Measurements from ENCODE around the gene SIRPB2.
A peak's percentile ranks its signal among the peaks of the same experiment; 100 is the strongest.

SIRPB2 gene

DNA sequence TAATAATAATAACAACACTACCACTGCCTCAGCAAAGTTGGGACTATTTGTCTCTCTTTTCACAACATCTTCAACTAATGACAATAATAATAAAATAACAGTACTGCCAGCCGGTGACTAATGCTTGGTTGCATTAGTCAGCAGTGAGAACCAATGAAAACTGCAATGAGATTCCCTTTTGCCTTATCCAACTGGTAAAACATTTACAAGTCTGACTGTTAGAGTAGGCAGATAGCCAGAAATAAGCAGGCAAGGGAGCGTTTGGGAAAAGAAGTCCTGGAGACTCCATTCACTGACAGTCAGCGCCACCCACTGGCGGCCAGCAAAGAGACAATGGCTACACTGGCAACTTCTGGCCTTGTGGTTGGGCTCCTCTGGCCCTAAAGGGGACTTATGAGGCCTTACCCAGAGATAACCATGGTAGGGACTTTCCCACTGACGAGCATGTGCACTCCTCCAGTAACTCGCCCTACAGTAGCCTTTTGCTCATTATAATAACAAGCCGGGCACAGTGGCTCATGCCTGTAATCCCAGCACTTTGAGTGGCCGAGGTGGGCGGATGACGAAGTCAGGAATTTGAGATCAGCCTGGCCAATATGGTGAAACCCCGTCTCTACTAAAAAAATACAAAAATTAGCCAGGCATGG lies 21.2 kb downstream of the SIRPB2 start:
- DNase-seq: no peak

DNA sequence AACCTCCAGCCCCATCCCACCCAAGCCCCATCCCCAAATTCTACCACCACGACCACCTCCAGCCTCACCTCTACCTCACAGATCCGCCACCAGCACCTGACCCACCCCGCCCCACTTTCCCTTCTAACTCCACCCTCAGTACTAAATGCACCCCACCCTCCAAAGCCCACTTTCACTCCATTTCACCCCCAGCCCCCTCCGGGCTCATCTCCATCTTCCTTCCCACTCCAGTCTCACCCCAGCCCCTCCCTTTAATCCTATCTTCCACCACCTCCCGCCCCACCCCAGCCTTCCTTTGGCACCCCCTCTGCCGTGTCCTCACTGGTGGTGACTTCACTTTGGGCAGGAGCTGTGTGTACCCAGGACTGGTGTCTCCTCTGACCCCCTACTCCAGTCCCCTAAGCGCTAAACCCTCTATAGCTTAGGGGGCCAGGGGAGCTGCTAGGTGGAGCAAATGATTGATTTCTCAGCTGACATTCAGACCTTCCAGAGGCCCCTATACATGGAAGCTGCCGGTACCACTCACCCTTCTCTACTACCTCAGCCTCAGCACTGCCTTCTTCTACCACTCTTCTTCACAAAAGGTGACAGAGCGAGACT lies 21.8 kb downstream of the SIRPB2 start:
- DNase-seq: no peak

DNA sequence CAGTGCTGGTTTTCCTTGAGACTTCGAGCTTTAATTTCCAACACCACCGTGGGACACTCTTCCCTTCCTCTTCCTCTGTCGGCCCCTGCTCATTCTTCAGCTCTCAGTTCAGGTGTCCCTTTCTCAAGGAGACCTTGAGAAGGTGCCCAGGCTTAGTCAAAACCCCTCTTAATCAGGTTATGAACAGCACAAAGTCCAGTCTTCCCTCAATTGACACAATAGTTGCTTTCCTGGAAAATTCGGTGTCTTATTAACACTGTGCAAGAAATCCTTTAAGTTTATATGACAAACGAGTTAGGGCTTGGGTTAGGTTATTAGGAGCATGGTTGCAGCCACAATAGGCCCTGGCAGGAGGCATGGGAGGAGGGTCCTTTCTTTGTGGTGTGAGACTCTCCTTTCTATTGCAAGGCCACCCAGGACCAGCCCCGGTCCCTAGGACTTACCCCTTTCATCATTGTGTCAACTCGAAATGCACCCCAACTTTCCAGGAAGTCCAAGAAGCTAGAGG lies 23.0 kb downstream of the SIRPB2 start:
- no peak for DNase-seq

DNA sequence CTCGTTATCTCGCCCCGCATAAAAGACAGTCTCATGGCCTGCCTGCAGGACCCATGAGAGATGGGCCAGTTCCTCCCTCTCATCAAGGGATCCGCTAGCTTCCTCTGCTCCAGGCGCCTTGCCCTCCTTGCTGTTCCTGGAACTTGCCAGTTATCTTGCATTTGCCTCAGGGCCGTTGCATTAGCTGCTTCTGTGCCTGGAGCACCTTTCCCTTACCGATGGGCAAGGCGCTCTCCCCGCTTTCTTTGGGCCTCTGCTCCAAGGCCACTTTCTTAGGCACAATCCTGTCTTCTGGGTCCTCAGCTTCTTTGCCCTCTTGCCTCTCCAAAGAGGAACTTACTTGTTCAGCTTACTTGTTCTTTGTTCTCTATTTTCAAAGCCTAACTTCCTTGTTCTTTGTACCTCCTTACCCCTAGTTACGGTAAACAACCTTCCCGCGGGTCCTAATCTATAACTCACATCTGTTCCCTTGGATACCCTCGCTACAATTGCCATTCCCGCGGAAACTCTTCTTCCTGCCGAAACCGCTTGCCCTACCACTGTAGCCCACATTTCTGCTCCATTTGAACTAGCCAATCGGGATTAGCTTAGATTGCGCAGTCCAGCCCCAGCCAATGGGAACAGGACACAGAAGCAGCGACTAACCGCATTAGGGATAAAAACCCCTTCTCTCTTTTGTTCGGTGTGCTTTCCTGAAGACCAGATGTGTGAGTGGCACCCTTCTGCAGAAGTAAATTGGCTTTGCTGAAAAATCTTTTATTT lies 23.7 kb downstream of the SIRPB2 start:
- no peak for DNase-seq

DNA sequence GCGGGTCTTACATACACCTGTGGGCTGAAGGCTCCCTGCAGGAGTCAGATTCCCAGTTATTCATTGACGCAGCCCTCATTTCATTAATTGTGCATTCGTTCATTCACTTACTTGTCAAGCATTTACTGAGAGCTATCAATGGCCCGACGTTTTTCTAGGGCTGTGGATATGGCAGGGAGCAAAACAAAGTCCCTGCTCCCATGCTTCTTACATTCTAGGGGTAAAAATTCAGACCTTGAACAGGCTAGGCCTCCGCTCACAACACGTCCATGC lies 24.2 kb downstream of the SIRPB2 start:
- DNase-seq: no peak

DNA sequence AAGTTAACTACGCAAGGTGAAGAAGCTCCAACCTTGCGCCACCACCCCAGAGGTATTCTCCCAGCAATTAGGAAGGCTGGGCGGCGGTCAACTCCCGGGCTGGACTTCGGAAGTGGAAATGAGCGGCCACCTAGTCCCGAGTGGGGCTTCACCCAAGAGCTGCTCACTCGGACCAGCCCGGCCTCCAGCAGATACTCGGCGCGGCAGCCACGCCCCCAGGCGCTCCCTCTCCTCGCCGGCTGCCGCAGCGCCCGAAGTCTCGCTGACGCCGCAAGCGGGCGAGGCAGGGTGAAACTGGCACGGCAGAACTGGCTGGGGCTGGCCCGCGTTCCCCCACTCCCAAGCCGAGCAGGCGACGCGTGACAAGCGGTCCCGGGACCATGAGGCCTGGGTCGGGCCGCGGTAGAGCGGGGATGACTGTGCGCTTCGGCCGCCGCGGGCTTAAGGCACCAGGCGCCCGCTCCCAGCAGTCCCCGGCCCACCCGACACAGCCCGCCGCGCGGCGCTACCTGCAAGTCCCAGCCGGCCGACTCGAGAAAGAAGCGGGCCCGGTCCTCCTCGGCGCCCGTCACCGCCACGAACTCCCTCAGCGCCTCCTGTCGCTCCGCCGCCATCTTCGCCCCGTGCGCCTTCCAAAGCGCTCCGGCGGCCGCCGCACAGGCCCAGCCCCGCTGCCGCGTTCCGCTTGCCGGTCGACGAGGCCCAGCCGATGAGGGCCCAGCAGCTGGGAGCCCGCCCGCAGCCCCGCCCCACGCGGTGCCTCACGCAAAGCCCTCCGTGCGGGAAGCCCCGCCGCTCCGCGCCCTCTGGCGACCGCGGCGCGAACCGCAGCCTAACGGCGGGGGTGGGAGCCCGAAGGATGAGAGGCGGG lies 24.8 kb downstream of the SIRPB2 start, which contains the start of gene NSFL1C:
Gene NSFL1C (minus strand): TSS at position 639 of the 871 bp plus-strand sequence. CDS start 25 bp downstream, at position 614.
- peak; percentile 59 for DNase-seq

DNA sequence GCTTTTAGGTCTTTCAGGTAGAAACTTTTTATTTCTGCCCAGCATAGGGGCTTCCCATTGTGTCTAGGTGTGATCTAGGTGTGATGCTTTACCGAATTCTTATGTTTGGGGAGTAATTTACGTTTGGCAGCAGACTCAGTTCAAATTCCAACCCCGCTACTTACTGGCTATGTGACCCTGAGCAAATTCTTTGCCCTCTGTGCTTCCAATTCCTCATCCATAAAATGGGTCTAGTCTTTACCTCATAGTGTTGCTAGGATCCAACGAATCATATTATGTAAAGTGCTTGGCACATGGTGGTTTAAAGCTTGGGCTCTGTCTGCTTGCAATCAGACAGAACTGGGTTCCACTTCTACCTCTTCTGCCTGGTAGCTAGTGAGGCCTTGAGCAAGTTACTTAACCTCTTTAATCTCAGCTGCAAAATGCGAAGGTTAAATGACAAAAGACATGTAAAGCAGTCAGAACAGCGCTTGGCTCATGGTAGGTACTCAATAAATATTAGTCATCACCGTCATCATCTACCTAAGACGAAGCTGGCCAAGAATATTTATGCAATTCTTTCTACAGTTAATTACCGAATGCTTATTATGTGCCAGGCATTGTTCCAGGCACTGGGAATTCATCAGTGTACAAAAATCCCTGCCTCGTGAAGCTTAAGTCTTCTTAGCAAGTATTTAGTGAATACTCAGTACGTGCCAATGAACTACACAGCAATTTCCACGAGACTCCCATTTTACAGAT lies 25.6 kb downstream of the SIRPB2 start:
- no peak for DNase-seq

DNA sequence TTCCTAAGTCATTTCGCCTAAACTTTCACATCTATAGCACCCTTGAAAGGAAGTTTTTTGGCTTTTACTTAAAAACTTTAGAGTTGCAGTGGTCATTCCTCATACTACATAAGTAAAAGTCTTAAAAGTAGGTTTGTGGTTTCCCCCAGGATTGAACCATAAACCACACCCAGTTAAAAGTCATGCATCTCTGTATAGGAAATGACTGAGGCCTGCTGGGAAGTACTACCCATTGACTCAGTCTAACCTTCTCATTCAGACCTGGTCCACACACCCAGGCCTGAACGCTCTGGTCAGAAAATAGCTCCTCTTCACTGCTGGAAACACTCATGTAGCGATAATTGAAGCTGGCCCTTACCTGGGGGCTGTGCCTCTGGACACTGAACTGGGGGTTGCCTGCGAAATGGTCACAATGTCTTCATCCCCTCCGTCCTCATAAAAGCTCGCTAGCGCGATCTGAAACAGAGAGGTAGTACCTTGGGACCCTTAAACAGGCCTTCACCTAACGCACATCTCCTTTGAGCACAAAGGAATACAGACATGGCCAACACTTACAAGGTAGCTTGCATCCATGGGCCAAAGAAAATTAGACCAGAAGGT lies 27.1 kb downstream of the SIRPB2 start:
- DNase-seq: no peak

DNA sequence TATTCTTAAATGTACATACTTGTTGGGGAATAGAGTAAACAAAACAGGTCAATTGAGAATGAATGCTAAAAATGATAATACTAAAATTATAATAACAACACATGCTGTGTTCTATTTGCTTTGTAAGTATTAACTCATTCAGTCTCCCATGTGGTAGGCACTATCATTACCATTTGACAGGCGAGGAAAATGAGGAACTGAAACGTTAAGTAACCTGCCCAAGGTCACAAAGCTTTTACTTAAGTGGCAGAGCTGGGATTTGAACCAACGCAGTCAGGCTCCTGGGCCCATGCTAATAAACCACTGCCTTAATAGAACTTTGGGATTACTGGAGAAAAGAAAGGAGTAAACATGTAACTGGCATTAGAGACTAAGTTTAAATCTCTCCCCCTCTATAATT lies 28.4 kb downstream of the SIRPB2 start:
- DNase-seq: no peak

DNA sequence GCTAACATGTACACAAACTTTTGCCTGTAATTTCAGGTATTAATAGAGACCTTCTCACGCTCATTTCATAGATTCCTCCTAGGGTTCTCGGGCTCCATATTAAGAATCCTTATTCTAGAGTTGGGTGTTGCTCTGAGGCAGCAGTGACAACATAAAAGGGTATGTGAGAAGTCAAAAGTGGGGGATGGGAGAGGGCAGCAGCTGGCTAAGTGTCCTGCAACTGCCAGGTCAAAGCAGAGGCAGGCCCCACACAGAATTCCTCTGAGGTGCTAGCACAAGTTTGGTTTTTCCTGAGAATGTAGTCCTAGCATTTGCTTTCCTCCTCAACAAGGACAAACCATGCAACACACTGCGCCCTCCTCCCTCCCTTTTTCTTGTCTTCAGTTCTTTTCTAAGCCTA lies 29.2 kb downstream of the SIRPB2 start:
- no peak for DNase-seq

DNA sequence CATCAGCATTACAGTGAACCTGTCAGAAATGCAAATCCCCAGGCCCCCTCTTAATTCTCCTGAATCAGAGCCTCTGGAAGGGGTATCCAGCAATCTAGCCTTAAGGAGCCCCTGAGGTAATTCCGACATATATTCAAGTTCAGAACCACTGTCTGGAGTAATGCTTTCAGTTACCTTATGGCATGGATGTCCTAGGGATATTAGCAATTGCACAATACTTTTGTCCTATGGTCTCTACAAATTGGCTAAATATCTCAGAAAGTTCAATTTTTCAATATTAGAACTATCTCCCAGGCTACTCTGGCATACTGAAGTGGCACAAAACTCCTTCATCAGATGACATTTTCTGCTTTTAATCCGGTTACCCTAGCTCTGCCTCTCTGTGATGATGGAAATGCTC lies 30.9 kb downstream of the SIRPB2 start:
- DNase-seq: no peak

DNA sequence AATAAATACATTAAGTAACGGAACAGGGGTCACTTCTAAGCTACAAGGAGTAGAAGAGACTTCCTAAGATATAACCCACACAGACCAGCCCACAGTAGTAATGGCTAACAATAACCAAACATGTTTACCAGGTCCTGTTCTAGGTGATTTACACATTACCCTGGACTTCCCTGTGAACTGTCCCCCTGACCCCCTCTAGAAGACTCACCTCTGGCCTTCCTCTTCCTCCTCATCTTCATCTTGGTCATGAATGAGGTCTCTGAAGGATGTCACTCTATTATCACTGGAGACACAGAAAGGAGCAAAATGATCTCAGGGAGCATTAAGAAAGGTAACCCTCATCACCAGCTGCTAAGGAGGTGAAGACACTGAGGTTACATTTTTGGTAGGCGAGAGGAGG lies 33.2 kb downstream of the SIRPB2 start:
- no peak for DNase-seq

DNA sequence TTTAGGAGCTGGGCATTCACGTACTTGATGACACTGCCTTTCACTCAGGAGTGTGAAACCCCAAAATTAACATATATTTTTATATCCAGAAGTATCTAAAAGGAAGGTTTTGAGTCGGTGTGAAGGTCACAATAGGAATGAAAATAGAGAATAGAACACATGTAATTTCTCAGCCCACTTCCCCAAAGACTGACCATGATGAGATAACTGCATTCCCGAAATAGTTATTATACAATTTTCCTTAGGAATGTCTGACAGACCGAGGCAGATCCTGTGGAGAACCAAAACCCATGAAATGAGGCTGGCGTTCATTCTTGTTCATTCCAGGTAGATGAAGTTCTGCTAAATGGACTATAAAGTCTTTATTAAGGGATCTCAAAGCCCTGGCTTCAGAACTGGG lies 34.9 kb downstream of the SIRPB2 start:
- no peak for DNase-seq

DNA sequence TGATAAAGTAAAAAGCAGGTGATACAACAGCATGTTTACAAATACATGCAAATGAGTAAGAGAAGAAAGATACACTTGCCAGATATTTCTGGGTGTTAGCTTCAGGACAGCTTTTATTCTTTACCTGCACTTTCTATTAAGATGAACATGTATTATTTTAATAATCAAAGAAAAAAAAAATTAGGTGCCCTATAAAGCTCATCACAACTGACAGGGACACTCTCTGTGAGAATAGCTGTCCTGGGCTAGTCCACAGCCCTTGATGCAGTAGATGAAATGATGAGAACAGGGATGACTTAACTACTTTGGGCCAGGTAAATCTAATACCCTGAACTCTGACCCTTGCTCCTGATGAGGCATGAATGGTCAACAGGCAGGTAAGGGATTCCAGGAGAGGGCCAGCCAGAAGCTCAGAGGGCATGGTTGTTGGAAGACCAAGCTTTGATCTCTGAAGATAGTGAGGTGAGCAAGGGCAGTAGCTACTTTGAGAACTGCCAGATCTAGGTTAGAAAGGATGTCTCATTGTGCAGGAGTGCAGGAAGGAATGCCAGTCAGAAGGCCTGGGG lies 40.2 kb downstream of the SIRPB2 start:
- no peak for DNase-seq

DNA sequence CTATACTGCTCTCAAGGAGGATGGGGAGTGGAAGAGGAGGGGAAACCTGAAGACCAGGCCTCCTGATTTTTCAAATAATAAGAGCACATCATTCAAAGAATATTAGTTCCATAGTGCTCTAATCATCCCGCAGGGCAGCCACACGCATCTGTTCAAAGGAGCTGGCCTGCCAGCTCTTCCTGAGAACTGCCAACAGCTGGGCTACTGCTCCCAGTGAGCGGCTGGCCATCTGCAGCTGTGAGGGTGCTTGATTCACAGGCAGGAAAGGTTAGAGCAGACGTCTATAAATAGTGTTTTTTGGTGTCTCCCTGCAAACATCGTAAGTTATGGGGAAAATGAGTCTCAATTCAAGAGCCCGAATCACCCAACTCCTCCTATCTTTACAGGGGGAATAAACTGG lies 41.9 kb downstream of the SIRPB2 start:
- DNase-seq: no peak

DNA sequence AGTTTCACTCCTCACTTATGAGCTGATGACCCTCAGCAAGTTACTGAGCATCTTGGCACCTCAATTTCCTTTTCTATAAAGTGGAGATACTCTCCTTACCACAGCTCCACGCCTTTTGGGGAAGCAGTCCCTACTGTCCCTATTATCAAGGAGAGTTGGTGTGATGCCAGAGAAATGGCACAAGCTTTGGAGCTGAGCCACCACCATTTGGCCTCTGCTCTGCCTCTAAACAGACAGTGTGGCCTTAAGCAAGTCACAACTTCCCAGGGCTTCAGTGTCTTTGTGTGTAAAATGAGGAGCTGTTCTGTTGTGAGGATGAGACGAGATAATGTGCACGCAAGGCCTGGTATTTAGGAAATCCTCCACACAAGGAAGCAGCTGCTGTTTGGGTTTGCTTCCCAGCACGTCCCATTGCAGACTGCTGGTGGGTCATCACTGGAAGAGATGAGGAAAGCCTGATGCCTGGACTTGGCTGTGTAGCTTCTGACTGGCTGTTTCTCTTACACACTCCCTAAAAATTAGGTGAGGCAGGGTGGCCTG lies 43.1 kb downstream of the SIRPB2 start:
- no peak for DNase-seq

DNA sequence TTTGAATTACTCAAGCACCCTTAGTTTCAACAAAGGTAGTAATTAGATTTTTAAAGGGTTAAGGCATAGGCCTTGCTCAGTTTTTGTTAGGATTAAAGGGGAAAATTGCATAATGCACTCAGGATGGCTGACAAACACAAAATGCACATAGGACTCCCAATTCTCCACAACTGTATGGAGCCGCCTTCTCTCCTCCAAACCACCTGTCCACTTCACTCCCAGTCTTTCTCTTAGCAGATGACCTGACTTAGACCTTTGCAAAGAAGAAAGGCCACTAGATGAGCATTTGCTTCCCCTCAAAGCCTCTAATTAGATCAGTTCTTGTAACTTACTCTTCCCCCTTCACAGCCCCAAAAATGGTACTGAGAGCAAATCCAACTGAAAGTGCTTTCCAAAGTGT lies 44.7 kb downstream of the SIRPB2 start:
- DNase-seq: no peak

DNA sequence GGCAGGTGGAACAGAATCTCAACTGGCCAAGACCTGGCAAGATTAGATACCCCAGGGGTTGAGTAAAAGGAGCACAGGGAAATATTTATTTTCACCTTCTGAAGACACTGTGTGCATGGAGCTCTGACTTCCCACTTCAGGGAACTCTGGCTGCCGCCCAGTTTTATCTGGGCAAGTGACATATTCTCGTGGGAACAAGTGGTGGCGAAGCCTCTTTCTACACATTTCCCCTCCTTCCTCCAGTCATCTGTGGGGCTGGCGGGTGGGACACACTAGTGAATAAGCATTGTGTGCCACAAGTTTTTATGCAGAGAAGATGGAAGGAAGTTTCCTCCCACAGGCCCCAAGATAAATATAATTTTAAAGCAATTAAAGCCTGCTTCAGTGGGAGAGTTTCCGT lies 48.1 kb downstream of the SIRPB2 start:
- no peak for DNase-seq

DNA sequence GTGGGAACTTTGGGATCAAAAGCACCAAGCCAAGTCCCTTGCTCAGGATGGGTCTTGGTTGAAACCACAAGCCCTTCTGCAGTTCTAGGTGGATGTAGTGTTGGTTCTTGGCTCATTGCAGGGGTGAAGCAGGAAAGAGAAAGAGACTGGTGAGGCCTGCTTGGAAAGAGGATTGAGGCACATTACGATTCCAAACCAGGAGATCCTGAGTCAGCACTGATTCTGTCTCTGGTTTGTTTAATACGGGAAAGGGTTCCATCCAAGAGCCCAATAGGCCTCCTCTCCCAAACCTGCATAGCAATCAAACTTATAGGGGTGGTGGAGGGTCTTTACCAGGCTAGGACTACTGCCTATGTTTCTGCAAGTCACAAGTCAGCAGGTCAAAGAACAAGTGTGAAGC lies 48.9 kb downstream of the SIRPB2 start:
- no peak for DNase-seq

DNA sequence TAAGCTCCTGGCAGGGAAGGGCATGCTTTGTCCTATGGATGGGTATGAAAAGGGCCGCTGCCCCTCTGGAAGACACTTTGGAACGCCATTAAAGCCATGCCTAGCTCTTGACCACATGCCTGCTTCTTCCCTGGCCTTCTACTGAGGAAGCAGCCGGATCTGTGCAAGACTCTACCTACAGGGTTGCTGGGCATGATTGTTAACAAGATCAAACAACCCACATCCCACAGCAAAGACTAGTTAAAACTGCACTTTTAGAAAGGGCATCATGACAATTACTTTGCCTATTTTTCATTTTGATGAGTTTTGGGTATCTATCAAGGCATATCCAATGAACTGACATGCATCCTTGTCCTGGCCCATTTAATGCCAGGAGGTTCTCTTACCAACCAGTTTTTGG lies 50.1 kb downstream of the SIRPB2 start:
- no peak for DNase-seq

DNA sequence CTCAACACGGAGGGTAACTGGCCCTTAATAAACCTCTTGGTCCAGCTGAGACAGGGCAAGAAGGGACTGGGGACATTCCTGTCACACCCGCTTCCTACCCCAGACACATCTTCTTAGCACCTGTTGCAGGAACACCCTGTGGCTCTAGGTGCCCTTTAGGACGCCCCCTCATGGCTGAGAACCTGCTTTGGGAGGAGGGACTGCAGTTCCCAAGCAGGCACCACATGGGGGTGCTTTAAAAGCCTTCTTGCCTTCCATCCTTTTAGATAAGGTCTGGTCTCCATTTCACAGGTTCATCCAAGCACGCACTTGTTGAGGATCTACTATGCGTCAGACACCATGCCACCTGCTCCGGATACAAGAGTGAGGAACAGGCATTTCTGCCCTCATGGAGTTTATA lies 51.2 kb downstream of the SIRPB2 start:
- no peak for DNase-seq

DNA sequence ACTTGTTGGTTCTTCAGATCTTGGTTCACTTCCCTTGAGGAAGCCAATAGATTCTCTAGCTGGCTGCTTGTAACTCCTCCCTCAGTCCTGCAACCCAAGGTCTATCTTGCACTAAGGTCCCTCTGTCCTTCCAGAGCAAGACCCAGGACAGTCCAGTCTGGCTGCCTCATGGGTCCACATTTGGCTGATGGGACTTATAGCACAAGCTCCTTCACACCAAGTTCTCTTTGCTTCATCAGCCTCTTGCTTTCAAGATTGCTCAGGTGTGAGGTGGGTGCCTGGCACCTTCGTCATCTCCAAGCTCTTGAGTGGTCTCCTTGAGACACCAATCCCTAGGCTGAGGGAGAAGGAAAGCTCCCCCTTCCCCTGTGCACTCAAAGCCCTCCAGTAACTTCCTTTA lies 52.9 kb downstream of the SIRPB2 start:
- no peak for DNase-seq
